Stimulated activated CD4-positive, alpha-beta T cell treated with anti-CD3 and anti-CD28 coated beads, Interleukin-12 subunit alpha, Interleukin-12 subunit beta, amount 100 ng/mL, for 48 hours (primary cell): ENCODE data around the gene TSEN15.
"Not testable (repeated sequence)": the region's sequence is repeated elsewhere in the genome, so short reads cannot be mapped to it uniquely, and the experiment has no call there.

Experiments
- DNase-seq, 3 donors: peaks; one replicate each; pipeline ENCODE4 v3.0.0-alpha.2; 2020; ENCODE audit warnings: low read depth in 2 of 3, low spot score in 1 of 3

TSEN15 gene

DNA sequence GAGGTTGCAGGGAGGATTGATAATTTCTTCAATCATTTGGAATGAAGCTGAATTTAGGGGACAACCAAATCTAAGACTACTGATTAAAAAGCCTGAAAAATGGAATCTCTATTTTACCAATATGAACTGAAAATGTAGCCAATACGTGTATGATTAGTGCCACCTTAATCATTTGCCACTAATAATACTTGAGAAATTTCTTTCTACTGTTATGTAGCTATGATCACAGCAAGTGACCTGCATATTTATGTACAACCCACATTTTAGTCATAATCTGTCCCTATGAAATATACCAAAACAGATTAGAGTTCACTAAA, 20.5 kb upstream of the TSEN15 start:
- no peak for DNase-seq

DNA sequence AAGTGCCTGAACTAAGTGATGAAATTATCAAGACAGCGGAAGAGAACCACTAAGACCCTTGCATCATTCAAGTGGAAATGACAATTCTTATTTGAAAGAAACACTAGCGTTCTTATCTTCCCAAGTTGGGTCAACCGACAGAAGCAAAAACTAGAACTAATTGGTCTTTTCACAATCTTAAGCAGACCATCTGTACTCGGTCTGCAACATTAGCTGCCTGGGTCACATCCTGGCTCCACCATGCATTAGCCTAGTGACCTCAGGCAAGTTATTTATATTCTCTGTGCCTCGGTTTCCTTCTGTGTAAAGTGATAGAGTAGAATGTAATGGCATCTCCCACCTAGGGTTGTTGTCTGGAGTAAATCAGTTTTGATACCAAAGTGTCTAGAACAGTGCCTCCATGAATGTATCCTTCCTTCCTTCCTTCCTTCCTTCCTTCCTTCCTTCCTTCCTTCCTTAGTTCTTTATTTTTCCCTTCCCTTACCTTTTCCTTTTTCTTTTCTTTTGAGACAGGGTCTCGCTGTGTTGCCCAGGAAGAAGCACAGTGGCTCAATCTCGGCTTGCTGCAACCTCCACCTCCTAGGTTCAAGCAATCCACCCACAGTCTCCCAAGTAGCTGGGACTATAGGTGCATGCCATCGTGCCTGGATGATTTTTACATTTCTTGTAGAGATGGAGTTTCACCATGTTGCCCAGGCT, 20.0 kb upstream of the TSEN15 start:
- DNase-seq: no peak

DNA sequence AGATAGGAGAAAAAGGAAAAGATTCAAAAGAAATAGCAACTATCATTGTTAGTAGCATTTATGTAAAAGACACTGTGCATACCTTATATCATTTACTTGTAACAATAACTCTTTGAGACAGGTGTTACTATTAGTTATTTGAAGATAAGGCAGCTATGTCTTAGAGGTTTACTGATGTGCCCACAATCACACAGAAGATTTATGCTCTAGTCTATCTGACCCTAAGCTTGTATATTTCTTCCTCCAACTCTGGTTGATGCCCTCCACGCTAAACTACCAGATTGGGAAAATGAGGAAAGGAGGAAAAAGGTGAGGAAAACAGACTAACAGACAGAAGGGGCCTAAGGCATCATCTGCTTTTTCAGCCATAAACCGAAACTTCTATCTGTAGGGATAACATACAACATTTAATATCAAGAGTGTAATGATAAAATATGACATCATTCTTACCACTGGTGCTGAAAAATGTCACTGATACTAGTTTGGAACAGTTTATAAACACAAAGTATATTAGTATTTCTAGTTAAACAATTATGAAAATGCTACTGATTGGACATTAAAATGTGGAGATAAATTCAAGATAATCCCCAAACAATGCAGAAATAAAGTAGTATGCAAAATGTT, 19.1 kb upstream of the TSEN15 start:
- DNase-seq: no peak

DNA sequence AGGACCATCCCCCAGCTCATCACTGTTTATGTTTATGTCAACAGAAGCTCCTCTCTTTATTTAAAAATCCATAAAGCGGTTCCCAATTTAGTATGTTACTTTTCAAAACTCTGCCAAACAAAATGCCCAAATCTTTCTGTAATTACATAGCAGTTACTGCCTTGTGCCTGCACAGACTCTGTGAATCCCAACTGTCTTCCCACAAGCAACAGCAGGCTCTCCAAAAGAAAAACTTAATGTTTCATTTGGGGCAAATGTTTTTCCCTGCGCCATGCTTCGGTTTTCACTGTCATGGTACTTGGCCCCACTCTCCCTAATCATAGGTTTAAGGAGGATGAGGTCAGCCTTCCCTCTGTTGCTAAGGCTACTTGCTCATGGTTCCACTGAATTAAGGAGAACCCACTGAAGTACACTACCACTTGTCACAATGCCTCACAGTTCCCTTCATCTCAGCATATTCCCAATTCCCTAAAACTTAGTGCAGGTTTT, 18.6 kb upstream of the TSEN15 start:
- DNase-seq: no peak

DNA sequence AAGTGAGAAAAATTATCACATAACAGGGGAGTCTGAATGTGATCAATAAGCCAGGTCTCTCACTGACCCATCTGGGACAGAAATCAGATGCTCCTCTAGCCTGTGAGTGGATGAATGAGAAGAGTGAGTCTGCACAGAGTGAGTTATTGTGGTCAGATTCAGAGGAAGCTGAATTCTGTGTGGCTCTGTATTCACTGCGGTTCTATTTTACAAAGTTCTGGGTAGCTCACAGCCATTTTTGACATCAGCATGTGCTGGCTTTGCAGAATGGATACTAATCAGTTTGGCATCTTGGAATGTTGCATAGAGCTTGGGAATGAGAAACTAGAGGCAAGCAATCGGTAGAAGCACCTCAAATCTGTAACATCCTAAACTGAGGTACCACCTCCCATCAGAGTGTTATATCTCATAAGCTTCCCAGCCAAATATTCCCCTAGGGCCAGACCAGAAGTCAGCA, 17.8 kb upstream of the TSEN15 start:
- DNase-seq: no peak

DNA sequence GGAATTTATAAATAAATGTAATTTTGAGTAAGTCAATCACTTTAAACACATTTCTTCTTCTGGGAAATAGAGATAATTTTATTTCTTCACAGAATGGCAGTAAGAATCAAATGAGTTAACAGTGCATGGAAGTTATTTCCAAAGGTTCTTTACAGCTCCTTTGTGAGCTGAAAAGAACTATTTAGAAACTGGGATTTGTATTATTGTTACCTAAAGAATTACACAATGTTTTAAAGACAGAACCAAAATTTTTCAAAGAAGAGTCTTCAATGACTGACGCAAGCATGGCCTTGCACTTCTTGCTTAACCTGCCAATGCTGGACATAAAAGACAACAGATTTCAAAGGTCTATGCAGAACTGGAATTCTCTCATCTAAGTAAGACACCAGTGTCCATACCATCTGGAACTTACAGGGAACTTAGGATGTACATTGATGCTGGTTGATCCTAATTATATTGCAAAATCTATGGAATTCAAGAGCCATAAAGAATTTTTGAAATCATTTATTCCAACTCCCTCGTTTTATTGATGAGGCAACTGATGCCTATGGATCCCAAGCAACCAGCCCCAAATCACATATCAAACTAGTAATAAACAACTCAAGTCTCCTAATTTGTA, 16.7 kb upstream of the TSEN15 start:
- DNase-seq: no peak

GRCh38 chr1:184035719-184036516, 15.6 kb upstream of the TSEN15 start:
- no peak for DNase-seq

GRCh38 chr1:184036517-184036949, 15.0 kb upstream of the TSEN15 start:
- DNase-seq: no peak

GRCh38 chr1:184037849-184038591, 13.5 kb upstream of the TSEN15 start:
- no peak for DNase-seq

DNA sequence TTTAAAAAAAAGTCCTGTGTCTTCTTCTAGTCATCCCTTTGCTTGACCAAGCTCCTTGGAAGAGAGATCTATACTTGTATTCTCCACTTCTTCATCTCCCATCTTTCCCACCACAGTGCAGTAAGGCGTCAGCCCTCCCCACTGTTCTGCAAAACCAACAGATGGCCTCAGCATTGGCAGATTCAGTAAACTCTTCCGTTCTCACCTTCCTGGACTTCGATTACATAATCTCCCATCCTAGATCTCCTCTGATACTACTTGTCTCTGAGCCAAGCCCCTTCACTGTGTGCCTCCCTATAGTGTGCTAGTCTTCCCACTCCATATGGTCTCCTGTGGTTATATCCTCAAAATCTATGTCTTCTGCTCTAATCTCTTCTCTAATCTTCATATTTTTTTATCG, 12.4 kb upstream of the TSEN15 start:
- DNase-seq: no peak

- DNase-seq: no peak
Measured at GRCh38 chr1:184041731-184042130, 9.8 kb upstream of the TSEN15 start.

DNA sequence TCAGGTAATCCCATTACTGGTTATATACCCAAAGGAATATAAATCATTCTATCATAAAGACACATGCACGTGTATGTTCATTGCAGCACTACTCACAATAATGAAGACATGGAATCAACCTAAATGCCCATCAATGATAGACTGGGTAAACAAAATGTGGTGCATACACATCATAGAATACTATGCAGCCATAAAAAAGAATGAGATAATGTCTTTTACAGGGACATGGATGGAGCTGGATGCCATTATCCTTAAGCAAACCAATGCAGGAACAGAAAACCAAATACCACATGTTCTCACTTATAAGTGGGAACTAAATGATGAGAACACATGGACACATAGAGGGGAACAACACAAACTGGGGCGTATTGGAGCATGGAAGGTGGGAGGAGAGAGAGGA, 8.2 kb upstream of the TSEN15 start:
- not testable (repeated sequence) for DNase-seq

DNA sequence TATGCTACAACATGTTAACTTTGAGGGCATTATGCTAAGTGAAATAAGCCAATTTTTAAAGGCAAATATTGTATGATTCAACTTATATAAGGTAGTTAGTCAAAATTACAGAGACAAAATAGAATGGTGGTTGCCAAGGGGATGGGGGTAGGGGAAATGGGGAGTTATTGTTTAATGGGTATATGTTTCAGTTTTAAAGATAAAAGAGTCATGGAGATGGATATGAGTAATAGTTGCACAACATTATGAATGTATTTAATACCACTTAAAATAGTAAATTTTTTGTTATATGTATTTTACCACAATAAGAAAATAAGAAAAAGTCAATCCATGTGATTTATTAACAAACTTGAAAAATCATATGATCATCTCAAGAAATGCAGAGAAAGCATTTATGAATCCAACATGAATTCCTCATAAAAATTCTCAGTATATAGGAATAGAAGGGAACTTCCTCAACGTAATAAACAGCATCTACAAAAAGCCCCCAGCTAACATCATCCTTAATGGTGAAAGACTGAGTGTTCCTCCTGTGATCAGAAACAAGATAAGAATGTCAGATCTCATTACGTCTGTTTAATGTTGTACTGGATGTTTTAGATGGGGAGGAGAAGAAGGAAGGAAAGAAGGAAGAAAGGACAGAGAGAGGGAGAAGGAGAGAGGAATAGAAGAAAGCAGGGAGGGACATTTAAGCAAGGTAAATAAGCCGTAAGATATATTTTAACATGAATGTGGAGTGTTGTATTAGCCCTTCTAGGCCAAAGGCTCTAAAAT, 6.7 kb upstream of the TSEN15 start:
- no peak for DNase-seq

DNA sequence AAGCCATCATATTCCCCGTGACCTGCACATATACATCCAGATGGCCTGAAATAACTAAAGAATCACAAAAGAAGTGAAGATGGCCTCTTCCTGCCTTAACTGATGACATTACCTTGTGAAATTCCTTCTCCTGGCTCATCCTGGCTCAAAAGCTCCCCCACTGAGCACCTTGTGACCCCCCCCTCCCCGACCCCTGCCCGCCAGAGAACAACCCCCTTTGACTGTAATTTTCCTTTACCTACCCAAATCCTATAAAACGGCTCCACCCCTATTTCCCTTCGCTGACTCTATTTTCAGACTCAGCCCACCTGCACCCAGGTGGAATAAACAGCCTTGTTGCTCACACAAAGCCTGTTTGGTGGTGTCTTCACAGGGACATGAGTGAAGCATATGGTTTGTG, 4.0 kb upstream of the TSEN15 start:
- DNase-seq: not testable (repeated sequence)

- no peak for DNase-seq
Measured at GRCh38 chr1:184048561-184049240, 2.8 kb upstream of the TSEN15 start.

GRCh38 chr1:184049291-184049690, 2.2 kb upstream of the TSEN15 start:
- DNase-seq: no peak

DNA sequence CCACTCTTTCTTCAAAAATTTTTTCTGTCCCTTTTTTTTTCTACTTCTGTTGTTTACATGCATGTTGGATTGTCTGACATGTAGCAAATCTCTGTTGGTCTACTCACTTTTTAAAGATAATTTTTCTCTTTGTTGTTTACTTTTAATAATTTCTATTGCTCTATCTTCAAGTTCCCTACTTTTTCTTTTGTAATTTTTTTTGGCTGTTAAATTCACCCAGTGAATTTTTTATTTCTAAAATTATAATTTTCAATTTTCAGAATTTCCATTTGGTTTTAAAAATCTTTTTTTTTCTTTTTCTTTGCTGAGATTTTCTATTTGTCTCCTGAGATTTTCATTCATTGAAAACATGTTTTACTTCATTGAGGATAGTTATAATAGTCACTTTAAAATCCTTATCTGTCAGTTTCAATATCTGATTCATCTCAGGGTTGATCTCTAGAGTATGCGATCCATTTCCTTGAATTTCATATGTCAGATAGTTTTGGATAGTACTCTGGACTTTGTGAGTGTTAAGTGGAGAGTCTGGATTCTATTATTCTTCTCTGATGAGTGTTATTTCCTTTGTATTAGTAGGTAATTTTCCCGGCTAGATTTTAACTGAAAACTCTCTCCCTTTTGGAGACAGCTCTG, 1.6 kb upstream of the TSEN15 start:
- no peak for DNase-seq

DNA sequence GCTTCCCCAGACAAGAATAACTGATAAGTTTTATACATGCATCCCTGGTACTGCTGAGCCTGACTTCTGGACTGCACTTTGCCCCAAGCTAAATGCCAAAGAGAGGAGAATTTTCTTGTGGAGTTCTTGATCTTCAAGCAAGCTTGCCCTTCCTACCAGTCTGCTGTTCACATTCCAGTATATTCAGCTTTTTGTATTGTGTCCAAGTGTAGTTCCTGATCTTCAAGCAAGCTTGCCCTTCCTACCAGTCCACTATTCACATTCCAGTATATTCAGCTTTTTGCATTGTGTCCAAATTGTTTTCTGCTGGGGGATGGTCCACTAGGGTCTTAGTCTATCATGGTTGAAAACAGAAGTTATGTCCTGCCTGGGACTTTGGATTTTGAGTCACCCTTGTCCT, 894 bp upstream of the TSEN15 start:
- no peak for DNase-seq

- no peak for DNase-seq
Measured at GRCh38 chr1:184051138-184051484, 419 bp upstream of the TSEN15 start.
